ENCODE results near the gene DGKK. TPM values are rescaled to one million over a fixed set of nuclear protein-coding genes. Genes with fewer than 3 reads are reported as not detected.
"Not testable (repeated sequence)": the region's sequence is repeated elsewhere in the genome, so short reads cannot be mapped to it uniquely, and the experiment has no call there.

The DGKK gene
- total RNA-seq, 2 donors from 2014 or later = 0.06 TPM; not detected in 1

GRCh38 chrX:50375481-50376267 is 95.0 kb downstream of the DGKK start:
- Histone ChIP-seq H3K36me3 (no peaks in the 10 kb centered on the region), H3K4me1 (replicated peaks) (no peaks in the 10 kb centered on the region), H3K27me3 (replicated peaks; ENCODE audit: insufficient read depth) (no peaks in the 10 kb centered on the region), H3K4me3 (no peak overlapping the region), H3K9me3 (no peaks in the 10 kb centered on the region), H3K27ac (no peak overlapping the region)
- no peak for DNase-seq (ENCODE audit: low spot score)
- whole genome bisulfite sequencing = 82% methylated on average over 9 of the region's 9 CpGs
- intact Hi-C loops (cut with DNase I) = no loop called here
- no peak for TF ChIP-seq POLR2AphosphoS5 (IDR thresholded peaks at IDR 0.05)
- TF ChIP-seq, protein P1, sequence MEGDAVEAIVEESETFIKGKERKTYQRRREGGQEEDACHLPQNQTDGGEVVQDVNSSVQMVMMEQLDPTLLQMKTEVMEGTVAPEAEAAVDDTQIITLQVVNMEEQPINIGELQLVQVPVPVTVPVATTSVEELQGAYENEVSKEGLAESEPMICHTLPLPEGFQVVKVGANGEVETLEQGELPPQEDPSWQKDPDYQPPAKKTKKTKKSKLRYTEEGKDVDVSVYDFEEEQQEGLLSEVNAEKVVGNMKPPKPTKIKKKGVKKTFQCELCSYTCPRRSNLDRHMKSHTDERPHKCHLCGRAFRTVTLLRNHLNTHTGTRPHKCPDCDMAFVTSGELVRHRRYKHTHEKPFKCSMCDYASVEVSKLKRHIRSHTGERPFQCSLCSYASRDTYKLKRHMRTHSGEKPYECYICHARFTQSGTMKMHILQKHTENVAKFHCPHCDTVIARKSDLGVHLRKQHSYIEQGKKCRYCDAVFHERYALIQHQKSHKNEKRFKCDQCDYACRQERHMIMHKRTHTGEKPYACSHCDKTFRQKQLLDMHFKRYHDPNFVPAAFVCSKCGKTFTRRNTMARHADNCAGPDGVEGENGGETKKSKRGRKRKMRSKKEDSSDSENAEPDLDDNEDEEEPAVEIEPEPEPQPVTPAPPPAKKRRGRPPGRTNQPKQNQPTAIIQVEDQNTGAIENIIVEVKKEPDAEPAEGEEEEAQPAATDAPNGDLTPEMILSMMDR (IDR thresholded peaks at IDR 0.05) = no peak
- no peak for TF ChIP-seq POLR2A (IDR thresholded peaks at IDR 0.05)

- TF ChIP-seq POLR2A (IDR thresholded peaks at IDR 0.05) = no peak
- Histone ChIP-seq H3K4me3 (no peak overlapping the region), H3K27ac (no peak overlapping the region), H3K27me3 (replicated peaks; ENCODE audit: insufficient read depth) (no peaks in the 10 kb centered on the region), H3K4me1 (replicated peaks) (no peaks in the 10 kb centered on the region), H3K36me3 (no peaks in the 10 kb centered on the region), H3K9me3 (no peaks in the 10 kb centered on the region)
- WGBS = 91% methylated on average over 4 of the region's 4 CpGs
- DNase-seq (ENCODE audit: low spot score) = no peak
- intact Hi-C loops (cut with DNase I) = no loop called here
Measured at GRCh38 chrX:50372966-50373365, 97.7 kb downstream of the DGKK start.

- TF ChIP-seq, protein P1 (IDR thresholded peaks at IDR 0.05) = no peak
- TF ChIP-seq POLR2A (IDR thresholded peaks at IDR 0.05) (no peak), POLR2AphosphoS5 (IDR thresholded peaks at IDR 0.05) (no peak)
- Histone ChIP-seq H3K36me3 (no peaks in the 10 kb centered on the region), H3K27ac (no peak overlapping the region), H3K4me1 (replicated peaks) (no peaks in the 10 kb centered on the region), H3K9me3 (no peaks in the 10 kb centered on the region), H3K4me3 (no peak overlapping the region), H3K27me3 (replicated peaks; ENCODE audit: insufficient read depth) (no peaks in the 10 kb centered on the region)
- intact Hi-C loops (cut with DNase I) = no loop called here
- DNase-seq (ENCODE audit: low spot score) = no peak
Measured at GRCh38 chrX:50343917-50344316, 126.7 kb downstream of the DGKK start.

- no peak for TF ChIP-seq POLR2A (IDR thresholded peaks at IDR 0.05)
- TF ChIP-seq POLR2AphosphoS5 (IDR thresholded peaks at IDR 0.05) = no peak
- TF ChIP-seq, protein P1 (IDR thresholded peaks at IDR 0.05) = no peak
Measured at GRCh38 chrX:50333308-50333707, 137.3 kb downstream of the DGKK start.

GRCh38 chrX:50332668-50333067 is 138.0 kb downstream of the DGKK start:
- H3K36me3 ChIP-seq; intact Hi-C loops (cut with DNase I); H3K27me3 ChIP-seq (replicated peaks; ENCODE audit: insufficient read depth); H3K4me1 ChIP-seq (replicated peaks); H3K4me3 ChIP-seq; H3K9me3 ChIP-seq; H3K27ac ChIP-seq; DNase-seq (ENCODE audit: low spot score): not testable (repeated sequence)
- 49% methylated on average over 5 of the region's 5 CpGs for WGBS

More at GRCh38 chrX:50333308-50333707, 137.3 kb downstream of the DGKK start:
- Histone ChIP-seq H3K27ac (no peak overlapping the region), H3K4me1 (replicated peaks) (no peaks in the 10 kb centered on the region), H3K4me3 (no peak overlapping the region), H3K9me3 (no peaks in the 10 kb centered on the region), H3K27me3 (replicated peaks; ENCODE audit: insufficient read depth) (no peaks in the 10 kb centered on the region), H3K36me3 (no peaks in the 10 kb centered on the region)
- no peak for DNase-seq (ENCODE audit: low spot score)
- intact Hi-C loops (cut with DNase I) = no loop called here
- WGBS = 96% methylated on average over 4 of the region's 6 CpGs

- 52% methylated on average over 2 of the region's 2 CpGs for WGBS
- intact Hi-C loops (cut with DNase I) = no loop called here
- H3K9me3 ChIP-seq = no peaks in the 10 kb centered on the region
Measured at GRCh38 chrX:50327235-50327634, 143.4 kb downstream of the DGKK start.

More at GRCh38 chrX:50327235-50327634, 143.4 kb downstream of the DGKK start:
- H3K27ac ChIP-seq = no peak overlapping the region
- H3K27me3 ChIP-seq (replicated peaks; ENCODE audit: insufficient read depth) = no peaks in the 10 kb centered on the region
- H3K4me1 ChIP-seq (replicated peaks) = no peaks in the 10 kb centered on the region
- no peaks in the 10 kb centered on the region for H3K36me3 ChIP-seq
- no peak overlapping the region for H3K4me3 ChIP-seq
- TF ChIP-seq, protein P1 (IDR thresholded peaks at IDR 0.05) = no peak
- TF ChIP-seq POLR2A (IDR thresholded peaks at IDR 0.05) (no peak), POLR2AphosphoS5 (IDR thresholded peaks at IDR 0.05) (no peak)
- no peak for DNase-seq (ENCODE audit: low spot score)

Data from prostate gland (tissue), 2 donors.